GM12872 (cell line): Measurements from ENCODE around the gene AFP.

Experiments used
- TF ChIP-seq, protein P1 (sequence below): IDR thresholded peaks from 3 replicates; pipeline ENCODE4 v1.5.1; 2011; ENCODE audit warnings: low read depth, mild to moderate bottlenecking, low read length, moderate library complexity; ENCODE audit not compliant: insufficient read depth

The AFP gene

DNA sequence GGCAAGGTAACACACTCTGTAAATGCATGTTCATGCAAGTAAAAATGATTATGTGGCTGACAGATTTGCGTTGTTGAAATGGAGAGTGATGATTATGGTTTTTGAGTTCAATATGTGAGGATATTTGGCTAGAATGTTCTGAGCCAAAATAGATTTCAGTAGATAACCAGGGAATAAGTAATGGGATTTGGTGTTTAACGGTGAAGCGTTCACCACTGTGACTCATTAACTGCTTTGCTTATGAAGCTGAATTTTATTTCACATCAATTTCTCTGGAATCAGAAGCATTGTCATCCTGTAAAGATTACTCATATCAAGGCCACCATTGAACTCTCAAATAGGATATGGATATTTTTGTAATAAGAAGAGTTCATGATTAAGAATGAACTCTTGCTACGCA, 11.7 kb downstream of the AFP start:
- TF ChIP-seq, protein P1, sequence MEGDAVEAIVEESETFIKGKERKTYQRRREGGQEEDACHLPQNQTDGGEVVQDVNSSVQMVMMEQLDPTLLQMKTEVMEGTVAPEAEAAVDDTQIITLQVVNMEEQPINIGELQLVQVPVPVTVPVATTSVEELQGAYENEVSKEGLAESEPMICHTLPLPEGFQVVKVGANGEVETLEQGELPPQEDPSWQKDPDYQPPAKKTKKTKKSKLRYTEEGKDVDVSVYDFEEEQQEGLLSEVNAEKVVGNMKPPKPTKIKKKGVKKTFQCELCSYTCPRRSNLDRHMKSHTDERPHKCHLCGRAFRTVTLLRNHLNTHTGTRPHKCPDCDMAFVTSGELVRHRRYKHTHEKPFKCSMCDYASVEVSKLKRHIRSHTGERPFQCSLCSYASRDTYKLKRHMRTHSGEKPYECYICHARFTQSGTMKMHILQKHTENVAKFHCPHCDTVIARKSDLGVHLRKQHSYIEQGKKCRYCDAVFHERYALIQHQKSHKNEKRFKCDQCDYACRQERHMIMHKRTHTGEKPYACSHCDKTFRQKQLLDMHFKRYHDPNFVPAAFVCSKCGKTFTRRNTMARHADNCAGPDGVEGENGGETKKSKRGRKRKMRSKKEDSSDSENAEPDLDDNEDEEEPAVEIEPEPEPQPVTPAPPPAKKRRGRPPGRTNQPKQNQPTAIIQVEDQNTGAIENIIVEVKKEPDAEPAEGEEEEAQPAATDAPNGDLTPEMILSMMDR = no peak

DNA sequence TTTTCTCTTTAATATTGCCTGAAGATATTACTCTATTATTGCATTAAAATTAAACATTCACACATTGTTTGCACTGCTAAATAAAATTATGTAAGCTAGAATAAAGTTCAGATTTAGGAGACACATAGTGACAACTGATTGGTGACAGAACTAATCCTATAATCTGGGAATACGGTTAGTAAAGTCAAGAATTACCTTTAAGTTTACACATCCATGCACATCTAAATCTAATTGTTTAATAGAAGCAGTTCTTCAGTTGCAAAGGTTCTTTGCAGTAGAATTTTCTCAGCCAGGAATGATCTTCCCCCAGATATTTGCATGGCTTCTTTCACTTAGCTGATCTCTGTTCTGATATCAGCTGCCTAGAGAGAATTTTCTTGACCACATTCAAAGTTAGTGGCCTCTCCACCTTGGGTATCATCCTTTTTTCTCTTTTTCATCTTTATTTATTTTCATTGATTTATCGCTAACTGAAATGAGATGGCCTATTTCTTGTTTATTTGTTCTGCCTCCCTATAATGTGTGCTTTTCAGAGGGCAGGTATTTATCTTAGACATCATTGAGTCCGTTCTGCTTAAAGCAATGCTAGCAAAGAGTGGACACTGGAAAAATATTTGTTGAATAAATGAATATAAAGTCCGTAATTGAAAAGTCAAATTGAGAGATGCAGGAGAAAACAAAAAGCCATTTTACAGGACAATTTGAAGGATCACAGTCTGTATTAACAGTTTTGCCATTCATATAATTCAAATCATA, 12.6 kb downstream of the AFP start:
- TF ChIP-seq, protein P1 = no peak

DNA sequence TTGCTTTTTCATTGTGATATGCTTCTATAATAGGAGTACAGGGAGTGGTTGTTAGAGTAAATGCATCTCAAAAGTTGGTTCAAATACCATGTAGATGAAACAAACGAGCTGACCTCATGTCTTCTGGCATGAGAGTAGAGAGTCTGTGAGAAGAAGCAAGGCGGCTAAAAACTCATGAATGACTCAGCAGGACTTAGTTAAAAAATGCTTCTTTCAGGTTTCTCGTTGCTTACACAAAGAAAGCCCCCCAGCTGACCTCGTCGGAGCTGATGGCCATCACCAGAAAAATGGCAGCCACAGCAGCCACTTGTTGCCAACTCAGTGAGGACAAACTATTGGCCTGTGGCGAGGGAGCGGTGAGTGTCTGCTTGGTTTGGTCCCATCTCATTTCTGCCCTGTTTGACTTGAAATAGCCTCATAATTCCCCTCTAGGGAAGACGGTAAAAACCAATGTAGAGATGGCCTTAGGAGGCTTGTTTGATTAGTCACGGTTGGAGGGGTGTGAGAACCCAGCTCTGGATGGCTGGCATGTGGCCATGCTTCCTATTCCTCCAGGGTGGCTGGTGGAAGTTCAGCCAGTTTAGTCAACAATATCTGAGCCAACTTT, 14.5 kb downstream of the AFP start:
- TF ChIP-seq, protein P1 = no peak

DNA sequence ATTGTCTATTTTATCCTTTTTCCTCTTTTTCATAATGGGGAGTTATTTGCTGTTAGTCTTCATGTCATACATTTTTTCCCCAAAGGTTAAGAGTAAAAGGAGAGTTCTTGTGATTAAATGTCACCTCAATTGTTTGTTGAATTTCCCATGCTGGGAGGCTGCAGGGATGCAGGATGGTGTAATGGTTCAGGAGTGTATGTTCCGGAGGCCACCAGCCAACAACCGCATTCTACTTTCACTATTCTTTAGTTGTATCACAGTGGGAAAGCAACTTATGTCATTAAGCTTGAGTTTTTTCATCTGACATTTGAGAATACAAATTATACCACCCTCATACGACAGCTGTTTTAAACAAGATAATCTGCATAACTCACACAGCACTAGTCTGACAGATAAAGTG, 15.4 kb downstream of the AFP start:
- TF ChIP-seq, protein P1 = no peak

DNA sequence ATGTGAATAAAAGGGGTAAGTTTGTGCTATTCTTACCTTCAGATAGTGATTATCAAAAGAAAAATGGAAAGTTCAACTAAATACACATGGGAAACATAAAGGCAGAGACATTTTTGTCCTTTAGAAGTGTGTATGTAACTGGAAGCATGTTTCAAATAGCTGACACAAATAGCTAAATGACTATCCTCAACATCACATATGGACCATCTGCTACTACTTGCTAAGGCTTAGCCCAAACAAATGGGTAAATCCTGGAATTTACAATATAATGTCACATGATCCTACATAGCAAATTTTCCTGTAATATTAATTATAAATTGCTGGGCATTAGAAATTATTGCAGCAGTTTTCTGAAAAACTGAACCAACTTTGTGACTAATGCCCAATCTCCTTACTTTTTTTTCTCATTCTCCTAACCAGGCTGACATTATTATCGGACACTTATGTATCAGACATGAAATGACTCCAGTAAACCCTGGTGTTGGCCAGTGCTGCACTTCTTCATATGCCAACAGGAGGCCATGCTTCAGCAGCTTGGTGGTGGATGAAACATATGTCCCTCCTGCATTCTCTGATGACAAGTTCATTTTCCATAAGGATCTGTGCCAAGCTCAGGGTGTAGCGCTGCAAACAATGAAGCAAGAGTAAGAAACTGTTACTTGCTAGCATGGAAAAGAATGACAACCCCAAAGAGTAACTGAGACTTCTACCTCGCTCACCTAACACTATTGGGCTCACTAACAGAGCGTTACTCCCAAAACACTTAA, 16.1 kb downstream of the AFP start:
- TF ChIP-seq, protein P1 = no peak

DNA sequence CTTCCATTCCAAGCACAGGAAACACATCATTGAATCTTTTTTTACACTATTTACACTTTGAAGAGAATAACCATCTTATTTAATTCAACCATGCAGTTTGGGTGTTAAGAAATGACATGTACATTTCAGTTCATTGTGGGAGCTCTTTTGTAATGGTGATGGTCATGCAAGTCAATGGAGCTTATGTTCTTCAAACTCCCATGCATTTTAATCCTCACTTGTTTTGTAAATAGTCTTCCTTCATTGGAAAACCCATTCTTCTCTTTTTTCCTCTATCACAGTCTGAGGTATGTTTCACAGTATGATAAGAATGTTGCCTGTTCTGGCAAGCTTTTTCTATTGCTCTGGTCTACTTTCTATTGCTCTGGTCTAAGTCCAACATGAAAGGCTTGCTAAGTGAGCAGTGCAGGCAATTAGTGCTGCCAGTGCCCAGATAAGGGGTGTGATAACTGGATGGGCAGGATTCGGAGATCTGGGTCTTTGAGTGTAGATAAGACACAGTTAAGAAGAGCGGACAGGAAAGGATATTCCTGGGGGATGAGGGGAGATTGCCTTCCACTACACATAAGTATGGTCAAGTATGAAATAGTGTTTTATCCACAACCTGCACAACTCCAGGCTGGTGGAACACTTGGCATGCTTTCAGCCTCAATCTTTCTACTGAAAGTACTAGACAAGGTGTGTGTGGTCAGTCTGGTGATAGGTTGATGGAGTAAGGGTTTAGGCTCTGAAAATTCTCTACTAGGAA, 17.1 kb downstream of the AFP start:
- TF ChIP-seq, protein P1 = no peak

DNA sequence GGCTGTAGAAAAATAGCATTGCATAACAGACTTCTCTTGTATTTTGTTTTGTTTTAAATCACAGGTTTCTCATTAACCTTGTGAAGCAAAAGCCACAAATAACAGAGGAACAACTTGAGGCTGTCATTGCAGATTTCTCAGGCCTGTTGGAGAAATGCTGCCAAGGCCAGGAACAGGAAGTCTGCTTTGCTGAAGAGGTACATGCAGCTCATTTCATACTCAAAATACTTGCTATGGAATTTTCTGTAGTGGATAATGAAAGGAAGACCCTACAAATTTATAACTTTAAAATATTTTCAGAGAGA, 17.6 kb downstream of the AFP start:
- TF ChIP-seq, protein P1 = no peak
